Gastroesophageal sphincter (tissue), 4 donors: ENCODE results near the gene SRD5A2. TPM values are rescaled to one million over a fixed set of nuclear protein-coding genes. Genes with fewer than 3 reads are reported as not detected.

Experiments used
- ATAC-seq: fragments of 150-250 bp; one replicate; pipeline ENCODE4 v1.9.1; 2016; ENCODE audit warnings: mild to moderate bottlenecking, moderate library complexity
- H3K27ac ChIP-seq, 4 donors: fragments of 200-600 bp; sonication (generic) in 3 of 4; 1 replicate in 3 of 4; 2 replicates in 1 of 4; pipeline ENCODE4 v1.5.1; 2016 to 2019
- H3K27me3 ChIP-seq: fragments of 200-600 bp; sonication (generic); one replicate; pipeline ENCODE4 v1.5.1; 2019
- H3K36me3 ChIP-seq, 2 donors: fragments of 200-600 bp; sonication (generic); one replicate each; pipeline ENCODE4 v1.5.1; 2019; ENCODE audit warnings: control low read depth in 1 of 2
- H3K4me1 ChIP-seq, 3 donors: fragments of 200-600 bp; sonication (generic); 1 replicate in 2 of 3; 2 replicates in 1 of 3; pipeline ENCODE4 v1.5.1; 2016 to 2019; ENCODE audit warnings: control low read depth in 2 of 3
- H3K4me3 ChIP-seq, 2 donors: fragments of 200-600 bp; sonication (generic); one replicate each; pipeline ENCODE4 v1.5.1; 2019; ENCODE audit warnings: mild to moderate bottlenecking in 1 of 2, moderate library complexity in 1 of 2
- H3K9me3 ChIP-seq, 3 donors: fragments of 200-600 bp; sonication (generic); one replicate each; pipeline ENCODE4 v1.5.1; 2017 to 2019; ENCODE audit warnings: control low read depth in 2 of 3
- EP300 ChIP-seq: sonication (generic); formaldehyde crosslinking; IDR thresholded peaks from one replicate; pipeline ENCODE4 v1.6.1; 2017; ENCODE audit warnings: antibody characterized with exemption, mild to moderate bottlenecking
- POLR2A ChIP-seq, 2 donors: fragments of 450-650 bp; IDR thresholded peaks; one replicate each; pipeline ENCODE4 v1.6.1; 2017; ENCODE audit warnings: antibody characterized with exemption in 2 of 2, mild to moderate bottlenecking in 2 of 2, moderate library complexity in 1 of 2
- POLR2AphosphoS5 ChIP-seq: sonication (generic); formaldehyde crosslinking; IDR thresholded peaks from one replicate; pipeline ENCODE4 v1.6.1; 2017; ENCODE audit warnings: antibody characterized with exemption
- WGBS, 2 donors: methylation state at CpG; one replicate each; pipeline ENCODE4 v1.1.5; 2018; ENCODE audit warnings: low coverage in 1 of 2; 5-methylcytosine and 5-hydroxymethylcytosine counted together
- total RNA-seq, 4 donors: library from RNA; depleted of rRNA; stranded (reverse); fragments of >200 nt; gene quantifications; one replicate each; pipeline ENCODE4 v1.1.0, GENCODE V29; 2016
- TF ChIP-seq, protein P1 (sequence below), 4 experiments: fragments of 200-600 bp in 2 of 4; fragments of 450-650 bp in 2 of 4; sonication (generic) in 1 of 4; IDR thresholded peaks; one replicate each; pipeline ENCODE4 v1.5.1; 2017 to 2019; ENCODE audit warnings: antibody characterized with exemption in 4 of 4, mild to moderate bottlenecking in 2 of 4, moderate library complexity in 2 of 4

Gene SRD5A2
- total RNA-seq, 4 donors from 2014 or later: not detected

DNA sequence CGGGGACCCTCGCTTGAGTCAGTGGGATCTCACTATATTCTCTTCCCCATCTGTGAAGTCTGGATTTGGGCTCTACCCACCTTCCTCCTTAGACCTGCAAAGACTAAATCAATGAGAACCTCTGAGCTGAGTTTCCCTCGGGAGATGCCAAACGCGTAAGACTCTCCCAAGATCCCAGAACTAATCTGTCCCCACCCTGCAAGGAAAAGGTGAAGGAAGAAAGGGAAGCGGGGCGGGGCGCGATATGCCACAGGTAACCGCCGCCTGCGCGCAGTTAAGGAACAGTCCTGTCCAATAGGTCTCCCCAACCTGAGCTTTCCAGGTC lies 780 bp downstream of the SRD5A2 start:
- H3K27me3 ChIP-seq: peaks cover 34% of the 10 kb centered on the region
- no peak overlapping the region for H3K4me3 ChIP-seq

DNA sequence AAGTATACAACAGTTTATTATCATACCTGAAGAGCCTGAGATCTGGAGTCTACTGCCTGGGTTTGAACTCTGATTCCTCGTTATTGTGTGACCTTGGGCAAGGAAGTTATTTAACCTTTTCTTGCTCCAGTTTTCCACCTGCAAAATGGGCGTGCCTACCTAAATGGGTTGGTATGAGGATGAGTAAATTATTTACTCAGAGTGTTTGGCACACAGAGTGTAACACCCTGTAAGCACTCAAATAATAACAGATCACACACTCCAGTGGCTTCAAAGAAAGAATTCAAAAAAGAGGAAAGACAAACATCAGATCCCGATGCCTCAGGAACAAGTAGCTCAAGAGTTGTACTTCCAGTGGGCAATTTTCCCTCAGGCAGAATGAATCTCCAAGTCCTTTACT lies 2.4 kb downstream of the SRD5A2 start:
- peaks cover 34% of the 10 kb centered on the region for H3K27me3 ChIP-seq
- TF ChIP-seq, protein P1, sequence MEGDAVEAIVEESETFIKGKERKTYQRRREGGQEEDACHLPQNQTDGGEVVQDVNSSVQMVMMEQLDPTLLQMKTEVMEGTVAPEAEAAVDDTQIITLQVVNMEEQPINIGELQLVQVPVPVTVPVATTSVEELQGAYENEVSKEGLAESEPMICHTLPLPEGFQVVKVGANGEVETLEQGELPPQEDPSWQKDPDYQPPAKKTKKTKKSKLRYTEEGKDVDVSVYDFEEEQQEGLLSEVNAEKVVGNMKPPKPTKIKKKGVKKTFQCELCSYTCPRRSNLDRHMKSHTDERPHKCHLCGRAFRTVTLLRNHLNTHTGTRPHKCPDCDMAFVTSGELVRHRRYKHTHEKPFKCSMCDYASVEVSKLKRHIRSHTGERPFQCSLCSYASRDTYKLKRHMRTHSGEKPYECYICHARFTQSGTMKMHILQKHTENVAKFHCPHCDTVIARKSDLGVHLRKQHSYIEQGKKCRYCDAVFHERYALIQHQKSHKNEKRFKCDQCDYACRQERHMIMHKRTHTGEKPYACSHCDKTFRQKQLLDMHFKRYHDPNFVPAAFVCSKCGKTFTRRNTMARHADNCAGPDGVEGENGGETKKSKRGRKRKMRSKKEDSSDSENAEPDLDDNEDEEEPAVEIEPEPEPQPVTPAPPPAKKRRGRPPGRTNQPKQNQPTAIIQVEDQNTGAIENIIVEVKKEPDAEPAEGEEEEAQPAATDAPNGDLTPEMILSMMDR (IDR thresholded peaks at IDR 0.05): no peak
- TF ChIP-seq POLR2A (IDR thresholded peaks at IDR 0.05): no peak
- TF ChIP-seq POLR2AphosphoS5: no peak
- no peak for TF ChIP-seq EP300
- WGBS, 2 donors: 80 to 93% methylated on average over 3 of the region's 3 CpGs
- no peaks in the 10 kb centered on the region for H3K9me3 ChIP-seq
- no peak for ATAC-seq
- no peak overlapping the region for H3K27ac ChIP-seq
- no peak overlapping the region for H3K4me3 ChIP-seq
- H3K4me1 ChIP-seq: no peaks in the 10 kb centered on the region
- no peaks in the 10 kb centered on the region for H3K36me3 ChIP-seq

More for the DNA sequence above, 780 bp downstream of the SRD5A2 start:
- H3K27ac ChIP-seq: no peak overlapping the region
- H3K9me3 ChIP-seq: no peaks in the 10 kb centered on the region
- H3K36me3 ChIP-seq: no peaks in the 10 kb centered on the region
- no peak for ATAC-seq
- WGBS, 2 donors: 11 to 17% methylated on average over 2 to 9 of the region's 13 CpGs
- TF ChIP-seq POLR2AphosphoS5: no peak
- TF ChIP-seq EP300: no peak
- TF ChIP-seq, protein P1 (IDR thresholded peaks at IDR 0.05): no peak
- TF ChIP-seq POLR2A (IDR thresholded peaks at IDR 0.05): no peak
- H3K4me1 ChIP-seq: no peaks in the 10 kb centered on the region

DNA sequence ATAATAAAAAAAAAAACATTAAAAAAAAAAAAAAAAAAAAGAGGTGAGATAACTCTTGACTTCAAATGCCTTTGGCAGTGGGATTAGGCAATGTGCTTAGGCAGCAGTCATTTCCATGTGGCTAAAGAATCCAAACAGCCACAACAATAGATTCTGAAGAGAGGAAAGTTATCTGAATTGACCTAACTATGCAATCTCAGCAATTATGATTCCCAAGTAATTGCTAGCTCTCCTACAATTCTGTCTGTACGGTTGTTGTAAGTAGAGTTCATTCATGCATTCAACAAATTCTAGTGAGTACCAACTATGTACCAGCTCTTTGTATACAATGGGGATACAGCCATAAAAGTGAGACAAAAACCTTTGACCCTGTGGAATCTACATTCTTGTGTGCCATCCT lies 3.6 kb downstream of the SRD5A2 start:
- 75 to 82% methylated on average over 1 of the region's 1 CpG for WGBS, 2 donors
- no peak for ATAC-seq
- H3K4me3 ChIP-seq: no peak overlapping the region
- no peak for TF ChIP-seq POLR2AphosphoS5
- no peak for TF ChIP-seq POLR2A (IDR thresholded peaks at IDR 0.05)
- no peak for TF ChIP-seq EP300
- TF ChIP-seq, protein P1 (IDR thresholded peaks at IDR 0.05): no peak
- no peak overlapping the region for H3K27ac ChIP-seq
- no peaks in the 10 kb centered on the region for H3K9me3 ChIP-seq
- no peaks in the 10 kb centered on the region for H3K36me3 ChIP-seq
- peaks cover 29% of the 10 kb centered on the region for H3K27me3 ChIP-seq
- H3K4me1 ChIP-seq: no peaks in the 10 kb centered on the region

DNA sequence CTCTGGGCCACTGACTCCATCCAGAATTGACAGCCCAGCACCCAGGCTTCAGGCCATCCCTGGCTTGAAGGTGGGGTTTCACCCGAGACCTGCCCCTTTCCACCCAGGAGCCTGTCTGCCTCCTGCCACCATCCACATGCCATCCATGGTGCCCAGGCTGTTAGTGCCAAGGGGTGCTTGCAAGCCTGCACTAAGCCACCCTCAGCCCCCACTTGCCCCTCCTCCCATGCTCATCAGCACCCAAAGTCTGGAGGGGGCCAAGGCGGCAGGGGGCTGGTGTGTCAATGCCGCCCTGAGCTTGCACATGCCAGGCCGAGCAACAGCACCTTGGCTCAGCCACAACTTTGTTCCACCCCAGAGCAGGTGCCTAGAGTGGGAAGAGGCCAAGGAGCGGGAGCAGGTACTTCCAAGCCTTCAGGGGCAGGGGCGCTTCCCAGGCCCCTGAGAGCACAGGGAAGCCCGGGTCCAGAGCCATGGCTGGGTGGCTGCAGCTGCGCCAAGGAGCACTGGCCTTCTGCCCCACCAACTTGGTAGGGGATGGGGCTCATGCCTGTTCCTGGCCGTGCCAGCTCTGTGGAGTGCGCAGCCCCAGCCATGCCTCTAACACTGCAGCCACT lies 12.0 kb downstream of the SRD5A2 start:
- ATAC-seq: no peak
- 82% methylated on average over 2 of the region's 10 CpGs; no CpG with 5 or more reads in 1 of the 2 donors for WGBS, 2 donors
- no peak overlapping the region for H3K27ac ChIP-seq

DNA sequence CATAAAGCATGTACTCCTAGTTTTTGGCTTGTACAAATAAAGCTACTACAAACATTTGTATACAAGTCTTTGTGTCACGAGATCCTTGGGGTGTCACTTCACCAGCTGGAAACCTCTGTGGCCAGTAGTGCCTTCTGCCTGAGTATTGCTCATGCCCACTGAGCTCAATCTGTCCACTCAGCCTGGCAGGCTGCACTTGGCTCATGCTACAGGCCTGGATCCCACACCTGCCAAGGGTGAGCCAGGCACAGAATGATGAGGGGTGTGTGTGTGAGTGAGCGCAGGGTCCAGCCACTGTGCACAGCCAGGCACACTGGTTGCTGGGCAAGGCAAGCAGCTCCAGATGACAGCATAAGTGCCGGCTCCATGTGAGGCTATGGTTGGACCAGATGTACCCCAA lies 13.1 kb downstream of the SRD5A2 start:
- no peaks in the 10 kb centered on the region for H3K4me1 ChIP-seq
- H3K27ac ChIP-seq: no peak overlapping the region
- TF ChIP-seq, protein P1 (IDR thresholded peaks at IDR 0.05): no peak
- TF ChIP-seq POLR2A (IDR thresholded peaks at IDR 0.05) (no peak), POLR2AphosphoS5 (no peak), EP300 (no peak)
- H3K4me3 ChIP-seq: no peak overlapping the region
- H3K9me3 ChIP-seq: peaks cover 0 to 11% (median 0%) of the 10 kb centered on the region in 3 donors
- 60 to 91% methylated on average over 1 of the region's 3 CpGs for WGBS, 2 donors
- ATAC-seq: no peak
- H3K36me3 ChIP-seq: no peaks in the 10 kb centered on the region
- no peaks in the 10 kb centered on the region for H3K27me3 ChIP-seq

More for the DNA sequence above, 12.0 kb downstream of the SRD5A2 start:
- Histone ChIP-seq H3K27me3 (no peaks in the 10 kb centered on the region), H3K4me1 (no peaks in the 10 kb centered on the region), H3K4me3 (no peak overlapping the region), H3K9me3 (peaks cover 0 to 11% (median 0%) of the 10 kb centered on the region in 3 donors), H3K36me3 (no peaks in the 10 kb centered on the region)
- TF ChIP-seq, protein P1 (IDR thresholded peaks at IDR 0.05): no peak
- TF ChIP-seq POLR2AphosphoS5: no peak
- TF ChIP-seq POLR2A (IDR thresholded peaks at IDR 0.05): no peak
- no peak for TF ChIP-seq EP300
